ENCODE data around the gene MATCAP1.
A peak's percentile ranks its signal among the peaks of the same experiment; 100 is the strongest.

MATCAP1 gene

GRCh38 chr16:67179421-67180080, 4.2 kb downstream of the MATCAP1 start:
- FAIRE-seq (no peak), DNase-seq (ENCODE audit: insufficient read length, low spot score) (no peak)
- TF ChIP-seq POLR2A (IDR thresholded peaks at IDR 0.05; ENCODE audit: low read depth, low read length): no peak

GRCh38 chr16:67177743-67178699, 5.7 kb downstream of the MATCAP1 start:
- FAIRE-seq (no peak), DNase-seq (ENCODE audit: insufficient read length, low spot score) (no peak)
- 0 out of 2 replicates have a peak, but pooled peaks have one; percentile 22 for TF ChIP-seq POLR2A (IDR thresholded peaks at IDR 0.05; ENCODE audit: low read depth, low read length)

DNA sequence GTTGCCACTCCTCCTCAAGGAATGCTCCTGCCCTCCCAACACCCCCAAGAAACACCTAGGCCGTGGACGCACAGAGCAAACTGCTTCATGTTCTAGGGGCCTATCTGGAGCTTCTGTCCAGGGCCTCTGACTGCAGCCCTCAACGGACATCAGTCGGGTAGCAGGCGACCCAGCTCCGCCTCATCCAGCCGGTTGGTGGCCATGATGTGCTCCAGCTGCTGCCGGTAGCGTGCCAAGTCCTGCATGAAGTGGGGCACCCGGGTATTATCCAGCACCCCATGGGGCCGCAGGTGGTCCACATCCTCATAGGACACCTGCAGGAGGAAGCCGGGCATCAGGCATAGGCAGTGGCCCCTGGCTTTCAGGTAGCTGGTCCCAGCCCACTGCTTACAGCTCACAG, 7.1 kb downstream of the MATCAP1 start:
- no peak for FAIRE-seq
- TF ChIP-seq POLR2A (IDR thresholded peaks at IDR 0.05; ENCODE audit: low read depth, low read length): no peak; the same call in 1 of the 2 replicates
- no peak for DNase-seq (ENCODE audit: insufficient read length, low spot score)

DNA sequence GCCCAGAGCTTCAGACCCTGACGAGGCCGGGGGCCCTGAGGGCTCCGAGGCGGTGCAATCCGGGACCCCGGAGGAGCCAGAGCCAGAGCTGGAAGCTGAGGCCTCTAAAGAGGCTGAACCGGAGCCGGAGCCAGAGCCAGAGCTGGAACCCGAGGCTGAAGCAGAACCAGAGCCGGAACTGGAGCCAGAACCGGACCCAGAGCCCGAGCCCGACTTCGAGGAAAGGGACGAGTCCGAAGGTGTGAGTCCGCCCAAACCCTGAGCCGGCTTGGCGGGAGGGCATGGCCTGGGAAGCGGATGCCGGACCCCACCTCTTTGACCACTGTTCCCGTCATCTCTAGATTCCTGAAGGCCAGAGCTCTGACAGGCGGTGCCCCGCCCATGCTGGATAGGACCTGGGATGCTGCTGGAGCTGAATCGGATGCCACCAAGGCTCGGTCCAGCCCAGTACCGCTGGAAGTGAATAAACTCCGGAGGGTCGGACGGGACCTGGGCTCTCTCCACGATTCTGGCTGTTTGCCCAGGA, 9.0 kb downstream of the MATCAP1 start:
- no peak for TF ChIP-seq POLR2A (IDR thresholded peaks at IDR 0.05; ENCODE audit: low read depth, low read length)
- DNase-seq (ENCODE audit: insufficient read length, low spot score): no peak
- FAIRE-seq: no peak

DNA sequence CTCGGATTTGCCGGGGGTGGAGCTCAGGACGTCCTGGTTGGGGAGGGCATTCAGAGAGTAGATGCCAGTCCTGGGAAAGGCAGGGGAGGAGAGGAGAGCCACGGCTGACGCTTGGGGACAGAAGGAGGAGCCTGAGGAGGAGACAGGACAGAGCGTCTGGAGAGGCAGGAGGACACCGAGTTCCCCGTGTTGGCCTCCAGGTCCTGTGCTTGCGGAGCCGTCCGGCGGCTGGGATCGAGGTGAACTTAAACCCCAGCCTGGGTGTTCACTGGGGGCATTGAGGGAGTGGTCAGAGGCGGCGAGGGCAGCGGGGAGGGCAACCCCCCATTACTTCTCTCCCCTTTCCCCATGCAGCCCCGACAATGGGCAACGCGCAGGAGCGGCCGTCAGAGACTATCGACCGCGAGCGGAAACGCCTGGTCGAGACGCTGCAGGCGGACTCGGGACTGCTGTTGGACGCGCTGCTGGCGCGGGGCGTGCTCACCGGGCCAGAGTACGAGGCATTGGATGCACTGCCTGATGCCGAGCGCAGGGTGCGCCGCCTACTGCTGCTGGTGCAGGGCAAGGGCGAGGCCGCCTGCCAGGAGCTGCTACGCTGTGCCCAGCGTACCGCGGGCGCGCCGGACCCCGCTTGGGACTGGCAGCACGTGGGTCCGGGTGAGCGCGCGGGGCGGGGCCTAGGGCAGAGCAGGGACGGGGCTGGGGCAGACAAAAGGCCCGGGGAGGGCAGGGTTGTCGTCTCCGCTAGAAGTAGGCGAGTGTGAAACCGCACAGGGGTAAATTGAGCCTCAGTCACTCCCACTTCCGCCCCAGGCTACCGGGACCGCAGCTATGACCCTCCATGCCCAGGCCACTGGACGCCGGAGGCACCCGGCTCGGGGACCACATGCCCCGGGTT, 9.7 kb downstream of the MATCAP1 start:
- FAIRE-seq (no peak), DNase-seq (ENCODE audit: insufficient read length, low spot score) (peak; percentile 97)
- TF ChIP-seq POLR2A (IDR thresholded peaks at IDR 0.05; ENCODE audit: low read depth, low read length): peak; percentile 72

DNA sequence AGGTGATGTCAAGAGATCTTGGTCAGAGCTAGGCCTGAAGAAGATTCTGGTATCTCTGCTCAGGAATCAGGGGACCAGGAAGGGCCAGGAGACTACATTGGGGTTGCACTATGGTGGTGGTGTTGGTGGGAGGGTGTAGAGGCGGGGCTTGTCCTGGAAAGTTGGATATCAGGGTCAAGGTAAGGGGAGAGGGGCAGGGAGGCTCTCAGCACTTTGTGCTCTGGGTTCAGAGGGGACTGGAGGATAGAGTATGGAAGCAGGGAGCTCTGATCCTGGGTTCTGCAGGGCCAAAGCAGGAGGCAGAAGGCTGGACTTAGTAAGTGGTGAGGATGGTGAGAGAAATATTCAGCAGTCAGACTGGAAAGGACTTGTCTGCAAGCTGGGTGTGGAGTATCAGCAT, 10.4 kb downstream of the MATCAP1 start:
- no peak for FAIRE-seq

DNA sequence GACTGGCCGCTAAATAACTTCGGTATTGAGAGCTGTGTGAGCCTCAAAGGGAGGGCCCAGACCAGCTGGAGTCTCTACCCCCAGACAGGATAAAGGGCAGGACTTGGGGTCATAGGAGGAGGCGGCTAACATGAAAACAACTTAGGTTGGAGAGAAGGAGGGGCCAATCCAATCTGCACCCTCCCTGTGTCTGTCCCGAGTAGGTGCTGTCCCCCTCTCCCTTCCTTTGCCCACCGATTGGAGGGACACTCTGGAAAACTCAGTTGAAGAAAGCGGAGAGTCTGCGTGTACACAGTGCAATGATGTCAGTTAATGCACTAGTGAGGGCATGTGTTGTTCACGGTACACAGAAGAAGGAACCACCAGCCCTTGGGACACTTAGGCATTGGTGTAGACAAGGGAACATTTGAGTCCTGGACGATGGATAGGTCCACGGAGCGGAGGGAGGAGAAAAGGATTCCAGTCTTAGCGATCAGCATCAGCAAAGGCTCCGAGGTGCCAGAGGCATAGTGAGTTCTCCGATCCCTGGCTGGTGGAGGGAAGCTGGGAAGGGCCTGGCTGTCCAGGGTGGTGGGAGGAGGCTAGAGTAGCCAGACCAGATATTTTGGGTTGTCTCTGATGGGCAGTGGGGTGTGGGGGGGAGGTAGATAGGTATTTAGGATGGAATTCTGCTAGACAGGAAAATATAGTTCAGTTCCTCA, 12.7 kb downstream of the MATCAP1 start:
- 0 out of 2 replicates have a peak, but pooled peaks have one; percentile 12 for TF ChIP-seq POLR2A (IDR thresholded peaks at IDR 0.05; ENCODE audit: low read depth, low read length)
- no peak for FAIRE-seq

More for the DNA sequence above, 10.4 kb downstream of the MATCAP1 start:
- TF ChIP-seq POLR2A (IDR thresholded peaks at IDR 0.05; ENCODE audit: low read depth, low read length): no peak
- DNase-seq (ENCODE audit: insufficient read length, low spot score): no peak

DNA sequence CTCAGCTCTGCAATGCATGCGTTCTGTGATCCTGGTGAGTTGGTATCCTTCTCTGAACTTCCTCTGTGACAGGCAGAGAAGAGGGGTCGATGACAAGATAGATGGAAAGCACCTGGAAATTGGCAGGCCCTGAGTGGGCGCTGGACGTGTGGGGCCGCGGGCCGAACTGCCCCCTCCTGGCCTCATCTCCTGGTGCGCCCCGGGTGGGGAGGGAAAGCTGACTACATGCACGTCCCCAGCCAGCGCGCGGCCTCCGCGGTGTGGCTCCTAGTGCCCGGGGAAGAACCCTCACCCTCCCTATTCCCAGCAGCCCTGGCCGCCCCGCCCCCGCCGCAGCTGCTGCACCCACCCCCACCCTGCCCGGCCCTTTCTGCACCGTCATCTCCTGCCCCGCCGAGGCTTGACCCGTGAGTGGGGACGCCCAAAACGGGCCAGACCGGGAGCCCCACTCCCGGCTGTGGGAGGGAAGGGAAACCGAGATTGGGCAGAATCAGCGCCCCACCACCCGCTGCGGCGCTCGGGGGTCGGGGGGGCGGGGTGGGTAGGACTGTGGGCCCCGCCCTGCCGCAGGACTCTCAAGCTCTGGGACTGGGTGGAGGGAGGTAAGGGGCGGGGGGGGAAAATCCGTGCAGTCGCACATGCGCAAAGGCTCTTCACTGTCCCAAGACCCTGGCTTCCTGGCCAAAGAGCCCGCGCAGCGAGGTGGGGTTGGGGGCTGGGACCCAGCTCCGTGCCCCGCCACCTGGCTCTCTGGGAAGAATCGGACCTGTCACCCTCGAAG, 13.4 kb downstream of the MATCAP1 start, which contains the start of gene NOL3:
Gene NOL3 (plus strand): TSS at position 371 of the 781 bp plus-strand sequence.
- TF ChIP-seq POLR2A (IDR thresholded peaks at IDR 0.05; ENCODE audit: low read depth, low read length): peak; percentile 79
- FAIRE-seq: no peak
- DNase-seq (ENCODE audit: insufficient read length, low spot score): peak; percentile 90

More for the DNA sequence above, 12.7 kb downstream of the MATCAP1 start:
- DNase-seq (ENCODE audit: insufficient read length, low spot score): no peak

DNA sequence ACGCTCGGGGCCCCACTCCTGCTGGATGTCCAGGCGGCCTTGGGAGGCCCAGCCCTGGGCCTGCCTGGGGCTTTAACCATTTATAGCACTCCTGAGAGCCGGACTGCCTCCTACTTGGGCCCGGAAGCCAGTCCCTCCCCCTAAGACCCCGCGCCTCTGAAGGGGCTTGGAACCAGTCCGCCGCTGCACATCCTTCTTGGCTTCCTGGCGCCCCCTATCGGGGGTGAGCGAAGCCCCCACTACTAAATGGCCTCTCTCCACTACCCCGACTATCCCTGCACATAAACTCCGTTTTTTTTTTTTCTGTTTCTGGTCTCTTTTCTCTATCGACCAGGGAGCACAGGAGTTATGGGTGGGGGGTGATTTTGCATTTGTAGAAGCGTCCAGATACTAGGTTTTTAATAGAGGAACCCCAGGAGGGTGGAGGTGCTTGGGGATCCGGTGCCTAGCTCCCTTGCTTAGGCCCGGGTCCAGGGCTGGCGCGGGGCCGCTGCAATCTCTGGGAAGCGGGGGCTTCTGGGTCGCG, 14.1 kb downstream of the MATCAP1 start:
- DNase-seq (ENCODE audit: insufficient read length, low spot score) (no peak), FAIRE-seq (no peak)

DNA sequence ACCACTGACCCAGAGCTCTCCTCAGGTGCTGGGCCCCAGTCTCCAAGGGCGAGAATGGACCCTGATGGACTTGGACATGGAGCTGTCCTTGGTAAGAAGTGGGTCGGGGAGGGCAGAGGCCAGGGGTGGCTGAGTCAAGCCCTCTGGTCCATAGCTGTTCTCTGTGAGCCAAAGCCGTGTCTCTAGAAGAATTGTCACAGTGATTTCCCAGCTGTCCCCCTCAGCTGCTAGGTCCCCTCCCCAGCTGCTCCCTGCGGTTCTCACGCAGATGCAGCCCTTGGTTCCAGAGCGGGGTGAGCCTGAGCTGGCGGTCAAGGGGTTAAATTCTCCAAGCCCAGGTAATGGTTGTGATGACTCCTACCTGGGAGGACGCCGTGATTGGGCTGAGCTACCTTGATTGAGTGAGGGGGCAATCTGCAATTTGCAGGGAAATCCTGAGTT, 14.7 kb downstream of the MATCAP1 start:
- DNase-seq (ENCODE audit: insufficient read length, low spot score): no peak
- no peak for TF ChIP-seq POLR2A (IDR thresholded peaks at IDR 0.05; ENCODE audit: low read depth, low read length)

More for the DNA sequence above, 14.1 kb downstream of the MATCAP1 start:
- TF ChIP-seq POLR2A (IDR thresholded peaks at IDR 0.05; ENCODE audit: low read depth, low read length): no peak

DNA sequence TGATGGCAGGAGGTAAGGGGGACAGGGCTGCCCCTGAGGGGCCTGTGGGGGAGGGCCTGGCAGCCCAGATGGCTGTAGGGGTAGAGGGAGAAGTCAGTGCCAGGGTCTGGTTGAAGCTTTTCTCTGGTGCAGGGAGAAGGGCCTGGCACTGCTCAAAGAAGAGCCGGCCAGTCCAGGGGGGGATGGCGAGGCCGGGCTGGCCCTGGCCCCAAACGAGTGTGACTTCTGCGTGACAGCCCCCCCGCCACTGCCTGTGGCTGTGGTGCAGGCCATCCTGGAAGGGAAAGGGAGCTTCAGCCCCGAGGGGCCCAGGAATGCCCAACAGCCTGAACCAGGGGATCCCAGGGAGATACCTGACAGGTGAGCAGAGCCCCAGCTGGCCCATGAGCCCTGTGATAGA, 16.2 kb downstream of the MATCAP1 start:
- no peak for TF ChIP-seq POLR2A (IDR thresholded peaks at IDR 0.05; ENCODE audit: low read depth, low read length)
- DNase-seq (ENCODE audit: insufficient read length, low spot score) (no peak), FAIRE-seq (no peak)

More for the DNA sequence above, 14.7 kb downstream of the MATCAP1 start:
- no peak for FAIRE-seq
